Astrocyte of the spinal cord (primary cell): ENCODE measurements around the gene VRK2.
A peak's percentile ranks its signal among the peaks of the same experiment; 100 is the strongest.

ENCODE experiments used
- DNase-seq: peaks from one replicate; pipeline ENCODE4 v3.0.0; 2011; ENCODE audit warnings: low read depth, low spot score
- H3K4me3 ChIP-seq: 2 replicates; pipeline ENCODE4 v1.5.1; 2011; ENCODE audit warnings: low read depth, mild to moderate bottlenecking, low read length, moderate library complexity
- CTCF ChIP-seq: IDR thresholded peaks from 2 replicates; pipeline ENCODE4 v1.5.1; 2012; ENCODE audit warnings: low read depth, mild to moderate bottlenecking, low read length, inconsistent platforms
- in situ Hi-C: cut with HindIII; loops from 2 replicates; pipeline ENCODE4 v1.10.0; 2017; ENCODE audit warnings: low sequenced_read_pairs

VRK2 gene

GRCh38 chr2:58046585-58047372 is at the start of gene VRK2:
VRK2 (plus strand) TSS chr2:58046806; CDS start chr2:58048832, 2,026 bp downstream.
- peak within 1 kb of the TSS; percentile 75 for H3K4me3 ChIP-seq
- in situ Hi-C loops = no loop called here
- peak; percentile 5 for TF ChIP-seq CTCF
- peak; percentile 94 for DNase-seq

GRCh38 chr2:58006256-58006951 is 40.2 kb upstream of the VRK2 start:
- H3K4me3 ChIP-seq = no peak overlapping the region
- no peak for TF ChIP-seq CTCF
- peak; percentile 37 for DNase-seq
- in situ Hi-C loops = no loop called here

GRCh38 chr2:58006952-58007284 is 39.7 kb upstream of the VRK2 start:
- no peak for TF ChIP-seq CTCF
- H3K4me3 ChIP-seq = no peak overlapping the region
- no peak for DNase-seq
- in situ Hi-C loops = no loop called here

GRCh38 chr2:58010599-58010998 is 36.0 kb upstream of the VRK2 start:
- TF ChIP-seq CTCF = no peak
- H3K4me3 ChIP-seq = no peak overlapping the region
- no peak for DNase-seq
- in situ Hi-C loops = no loop called here

GRCh38 chr2:58019229-58019628 is 27.4 kb upstream of the VRK2 start:
- TF ChIP-seq CTCF = no peak
- peak; percentile 12 for DNase-seq
- H3K4me3 ChIP-seq = no peak overlapping the region
- in situ Hi-C loops = no loop called here

- in situ Hi-C loops = no loop called here
- TF ChIP-seq CTCF = no peak
- DNase-seq = no peak
- no peak overlapping the region for H3K4me3 ChIP-seq
Observed at GRCh38 chr2:58025150-58025933, 21.3 kb upstream of the VRK2 start.
